Stomach (tissue), 9 donors: Measurements from ENCODE around the gene RPP14. TPM values are rescaled to one million over a fixed set of nuclear protein-coding genes. Genes with fewer than 3 reads are reported as not detected.

Source experiments
- DNase-seq, 2 donors: peaks; one replicate each; pipeline versions ENCODE4 v3.0.0 to v3.0.0-alpha.2; 2013 to 2019
- H3K27ac ChIP-seq, 5 donors: fragments of 200-600 bp in 4 of 5; sonication (generic) in 4 of 5; one replicate each; pipeline ENCODE4 v1.5.1; 2013 to 2019; ENCODE audit warnings: mild to moderate bottlenecking in 1 of 5, moderate library complexity in 1 of 5
- H3K27me3 ChIP-seq, 3 donors: fragments of 200-600 bp; sonication (generic); one replicate each; pipeline ENCODE4 v1.5.1; 2017 to 2019; ENCODE audit warnings: mixed run types in 1 of 3
- H3K36me3 ChIP-seq, 4 donors: fragments of 200-600 bp; sonication (generic); 1 replicate in 3 of 4; 2 replicates in 1 of 4; pipeline ENCODE4 v1.5.1; 2016 to 2019
- H3K4me1 ChIP-seq, 4 donors: fragments of 200-600 bp; sonication (generic); one replicate each; pipeline ENCODE4 v1.5.1; 2016 to 2019
- H3K4me3 ChIP-seq, 4 donors: fragments of 200-600 bp; sonication (generic) in 3 of 4; one replicate each; pipeline ENCODE4 v1.5.1; 2016 to 2019; ENCODE audit warnings: mild to moderate bottlenecking in 1 of 4
- H3K9me3 ChIP-seq, 4 donors: fragments of 200-600 bp; sonication (generic); one replicate each; pipeline ENCODE4 v1.5.1; 2016 to 2019
- EP300 ChIP-seq: sonication (generic); formaldehyde crosslinking; IDR thresholded peaks from one replicate; pipeline ENCODE4 v1.6.1; 2017; ENCODE audit warnings: antibody characterized with exemption
- POLR2A ChIP-seq, 4 donors: fragments of 450-650 bp; IDR thresholded peaks; one replicate each; pipeline ENCODE4 v1.6.1; 2016; ENCODE audit warnings: antibody characterized with exemption in 4 of 4, control low read depth in 2 of 4, mild to moderate bottlenecking in 1 of 4, moderate library complexity in 1 of 4
- POLR2AphosphoS5 ChIP-seq, 3 donors: sonication (generic); formaldehyde crosslinking; IDR thresholded peaks; one replicate each; pipeline ENCODE4 v1.6.1; 2016; ENCODE audit warnings: antibody characterized with exemption in 3 of 3
- WGBS, 5 donors: extraction: QIAGEN DNeasy Blood & Tissue Kit in 3 of 5; methylation state at CpG; one replicate each; pipeline versions ENCODE4 v1.1.5 to v1.1.7; 2013 to 2018; 5-methylcytosine and 5-hydroxymethylcytosine counted together
- intact Hi-C: fragments of 100-400 bp; cut with DNase I; formaldehyde crosslinking; loops from one replicate; pipeline ENCODE4 v1.15.1; 2023; ENCODE audit warnings: low total_unique reads
- polyA plus RNA-seq, 3 donors: library from polyadenylated mRNA; stranded (reverse); fragments of 200-250 nt; gene quantifications; one replicate each; pipeline ENCODE4 v1.2.3, GENCODE V29; 2013
- total RNA-seq, 5 donors: library from RNA; depleted of rRNA; stranded (reverse); fragments of >200 nt; gene quantifications; one replicate each; pipeline versions ENCODE4 v1.1.0 to v1.2.3, GENCODE V29; 2014 to 2016
- TF ChIP-seq, protein P1 (sequence below), 7 experiments: fragments of 450-650 bp in 4 of 7; fragments of 200-600 bp in 3 of 7; sonication (generic) in 3 of 7; IDR thresholded peaks; one replicate each; pipeline ENCODE4 v1.5.1; 2016 to 2019; ENCODE audit warnings: antibody characterized with exemption in 7 of 7, control low read depth in 2 of 7, mild to moderate bottlenecking in 1 of 7
- donor health status: healthy with polysubstance abuse.
- donor health status: Bipolar disorder and iron deficiency.
- donor health status: healthy.

Gene RPP14
- total and polyA plus RNA-seq, 8 donors = 4.1 to 23.5 (median 9.9) TPM

DNA sequence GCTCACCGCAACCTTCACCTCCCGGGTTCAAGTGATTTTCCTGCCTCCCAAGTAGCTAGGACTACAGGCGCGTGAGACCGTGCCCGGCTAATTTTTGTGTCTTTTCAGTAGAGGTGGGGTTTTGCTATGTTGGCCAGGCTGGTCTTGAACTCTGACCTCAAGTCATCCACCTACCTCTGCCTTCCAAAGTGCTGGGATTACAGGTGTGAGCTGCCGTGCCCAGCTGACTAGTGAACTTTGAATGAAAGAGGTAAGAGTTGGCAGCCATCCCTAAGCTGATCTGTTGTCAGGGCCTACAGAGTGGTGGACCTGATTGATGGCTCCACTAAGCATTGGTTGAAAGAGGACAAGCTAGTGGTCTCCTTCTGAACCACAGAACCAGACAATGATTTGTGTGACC, 41.9 kb downstream of the RPP14 start:
- Histone ChIP-seq H3K27me3 (no peaks in the 10 kb centered on the region), H3K27ac (no peak overlapping the region), H3K4me3 (no peak overlapping the region), H3K9me3 (no peaks in the 10 kb centered on the region), H3K4me1 (peaks cover 0 to 55% (median 10%) of the 10 kb centered on the region in 4 donors), H3K36me3 (peaks cover 0 to 7% (median 2%) of the 10 kb centered on the region in 4 donors)
- 90 to 94% (median 91%) methylated on average over 7 of the region's 7 CpGs for WGBS, 5 donors
- TF ChIP-seq POLR2AphosphoS5 (IDR thresholded peaks at IDR 0.05) = no peak
- TF ChIP-seq EP300 = no peak
- no peak for TF ChIP-seq POLR2A (IDR thresholded peaks at IDR 0.05)
- TF ChIP-seq, protein P1, sequence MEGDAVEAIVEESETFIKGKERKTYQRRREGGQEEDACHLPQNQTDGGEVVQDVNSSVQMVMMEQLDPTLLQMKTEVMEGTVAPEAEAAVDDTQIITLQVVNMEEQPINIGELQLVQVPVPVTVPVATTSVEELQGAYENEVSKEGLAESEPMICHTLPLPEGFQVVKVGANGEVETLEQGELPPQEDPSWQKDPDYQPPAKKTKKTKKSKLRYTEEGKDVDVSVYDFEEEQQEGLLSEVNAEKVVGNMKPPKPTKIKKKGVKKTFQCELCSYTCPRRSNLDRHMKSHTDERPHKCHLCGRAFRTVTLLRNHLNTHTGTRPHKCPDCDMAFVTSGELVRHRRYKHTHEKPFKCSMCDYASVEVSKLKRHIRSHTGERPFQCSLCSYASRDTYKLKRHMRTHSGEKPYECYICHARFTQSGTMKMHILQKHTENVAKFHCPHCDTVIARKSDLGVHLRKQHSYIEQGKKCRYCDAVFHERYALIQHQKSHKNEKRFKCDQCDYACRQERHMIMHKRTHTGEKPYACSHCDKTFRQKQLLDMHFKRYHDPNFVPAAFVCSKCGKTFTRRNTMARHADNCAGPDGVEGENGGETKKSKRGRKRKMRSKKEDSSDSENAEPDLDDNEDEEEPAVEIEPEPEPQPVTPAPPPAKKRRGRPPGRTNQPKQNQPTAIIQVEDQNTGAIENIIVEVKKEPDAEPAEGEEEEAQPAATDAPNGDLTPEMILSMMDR (IDR thresholded peaks at IDR 0.05) = no peak
- intact Hi-C loops = no loop called here
- no peak for DNase-seq

DNA sequence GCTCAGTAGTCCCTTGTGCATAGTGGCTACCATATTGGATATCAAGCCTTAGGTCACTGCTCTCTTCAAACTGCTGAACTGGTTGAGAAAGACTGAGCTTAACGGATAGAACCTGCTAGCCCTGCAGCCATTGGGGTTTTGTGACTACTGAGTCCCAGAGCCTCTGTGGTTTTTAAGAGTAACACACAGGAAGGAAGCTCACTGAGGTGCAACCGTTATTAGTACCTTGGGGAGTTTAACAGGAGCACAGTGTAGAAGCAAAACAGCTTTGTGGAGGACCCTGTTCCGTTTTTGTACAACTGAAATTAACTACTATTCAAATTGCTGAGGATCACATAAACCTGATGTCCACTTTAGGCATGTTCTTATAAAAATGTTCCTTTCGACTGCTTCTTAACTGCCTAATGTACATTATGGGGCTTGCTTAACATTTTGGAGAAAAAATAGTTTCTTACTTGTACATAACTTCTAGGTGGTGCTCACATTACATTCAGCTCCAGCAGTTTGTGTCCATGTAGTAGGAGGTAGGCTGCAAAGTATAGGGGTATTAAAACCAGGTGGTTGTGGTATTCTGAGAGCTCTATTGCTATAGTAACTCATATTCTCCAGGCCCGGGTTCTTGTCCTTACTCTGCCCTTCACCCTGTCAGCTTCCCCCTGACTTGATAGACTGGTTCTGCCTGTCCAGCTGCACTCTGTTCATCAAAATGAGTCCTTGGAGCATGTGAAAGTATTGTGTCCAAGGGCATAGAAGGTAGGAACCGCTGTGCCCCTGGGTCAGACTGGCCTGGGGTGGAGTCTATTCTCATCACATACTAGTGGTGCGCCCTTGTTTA, 44.0 kb downstream of the RPP14 start:
- Histone ChIP-seq H3K36me3 (no peaks in the 10 kb centered on the region), H3K4me1 (peaks cover 0 to 48% (median 19%) of the 10 kb centered on the region in 4 donors), H3K27ac (peak overlapping the region in 2 of 5 donors; percentile 6 to 39), H3K27me3 (no peaks in the 10 kb centered on the region), H3K4me3 (no peak overlapping the region), H3K9me3 (no peaks in the 10 kb centered on the region)
- 67 to 83% (median 71%) methylated on average over 7 of the region's 7 CpGs for WGBS, 5 donors
- intact Hi-C loops = no loop called here
- TF ChIP-seq EP300 = no peak
- peak in 1 of 3 donors; percentile 26 for TF ChIP-seq POLR2AphosphoS5 (IDR thresholded peaks at IDR 0.05)
- peak; percentile 51 to 72 for DNase-seq

DNA sequence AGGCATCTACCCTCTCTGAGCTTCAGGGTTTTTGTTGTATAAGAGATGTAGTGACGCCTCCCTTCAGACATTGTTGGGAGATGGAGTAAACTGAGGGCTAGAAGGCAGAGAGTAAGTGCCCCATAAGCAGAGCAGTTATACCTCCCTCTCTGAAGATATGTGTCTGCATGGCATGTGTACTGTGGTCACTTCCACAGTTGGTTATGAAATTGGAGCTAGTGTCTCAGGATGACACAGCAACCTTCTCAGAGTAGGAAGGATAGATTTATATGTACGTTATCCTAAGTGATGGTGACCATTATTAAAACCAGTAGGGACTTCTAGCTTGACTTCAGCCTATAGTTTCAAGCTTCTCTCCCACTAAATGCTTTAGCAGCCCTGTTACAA, 44.6 kb downstream of the RPP14 start:
- TF ChIP-seq EP300 = no peak
- TF ChIP-seq POLR2AphosphoS5 (IDR thresholded peaks at IDR 0.05) = no peak
- TF ChIP-seq POLR2A (IDR thresholded peaks at IDR 0.05) = no peak
- TF ChIP-seq, protein P1 (IDR thresholded peaks at IDR 0.05) = no peak
- H3K27ac ChIP-seq = peak overlapping the region in 1 of 5 donors; percentile 39
- intact Hi-C loops = no loop called here

DNA sequence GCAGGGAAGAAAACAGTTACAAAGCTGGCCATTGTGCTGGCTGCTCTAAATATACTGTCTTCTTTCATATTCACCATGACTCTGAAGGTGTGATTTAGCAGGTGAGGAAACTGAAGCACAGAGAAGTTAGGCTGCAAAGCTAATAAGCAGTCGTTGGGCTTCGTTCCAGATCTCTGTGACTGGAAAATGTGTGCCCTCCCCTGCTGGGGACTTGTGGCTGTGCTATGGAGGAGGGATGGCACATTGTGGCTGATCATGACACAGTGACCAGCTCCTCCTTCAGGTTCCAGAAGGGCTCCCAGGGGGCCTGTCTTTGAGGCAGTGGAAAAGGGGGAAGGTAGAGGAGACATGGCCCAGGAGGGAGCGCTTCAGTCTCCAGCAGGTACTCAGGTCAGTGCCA, 45.9 kb downstream of the RPP14 start:
- WGBS, 5 donors = 80 to 94% (median 85%) methylated on average over 3 of the region's 3 CpGs
- Histone ChIP-seq H3K36me3 (no peaks in the 10 kb centered on the region), H3K9me3 (no peaks in the 10 kb centered on the region), H3K4me1 (peaks cover 9 to 57% (median 30%) of the 10 kb centered on the region in 4 donors), H3K27me3 (no peaks in the 10 kb centered on the region), H3K27ac (no peak overlapping the region), H3K4me3 (no peak overlapping the region)
- intact Hi-C loops = no loop called here
- DNase-seq = no peak
- TF ChIP-seq POLR2AphosphoS5 (IDR thresholded peaks at IDR 0.05) (no peak), POLR2A (IDR thresholded peaks at IDR 0.05) (no peak), EP300 (no peak)
- TF ChIP-seq, protein P1 (IDR thresholded peaks at IDR 0.05) = no peak

More for the DNA sequence above, 44.6 kb downstream of the RPP14 start:
- 70 to 97% (median 80%) methylated on average over 2 of the region's 2 CpGs for WGBS, 5 donors
- H3K4me3 ChIP-seq = no peak overlapping the region
- H3K4me1 ChIP-seq = peaks cover 2 to 50% (median 23%) of the 10 kb centered on the region in 4 donors
- H3K36me3 ChIP-seq = no peaks in the 10 kb centered on the region
- DNase-seq = no peak
- H3K9me3 ChIP-seq = no peaks in the 10 kb centered on the region
- H3K27me3 ChIP-seq = no peaks in the 10 kb centered on the region

DNA sequence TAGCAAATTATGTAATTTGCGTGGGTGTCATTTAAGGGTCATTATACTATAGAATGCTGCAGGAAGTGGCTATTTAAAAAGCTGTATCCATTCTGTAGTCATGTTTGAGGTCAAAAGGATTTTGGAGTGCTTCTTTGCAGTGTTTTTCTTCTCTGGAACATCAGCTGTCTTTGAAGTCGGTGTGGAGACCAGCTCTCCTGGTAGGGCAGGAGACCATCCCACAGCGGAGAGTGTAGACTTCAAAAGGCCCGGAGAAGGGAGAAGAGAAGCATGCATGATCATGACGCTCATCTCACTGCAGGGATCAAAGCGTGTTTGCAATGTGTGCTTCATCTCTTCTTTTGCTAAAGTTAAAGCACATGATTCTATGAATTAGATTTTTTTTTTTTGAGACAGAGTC, 46.6 kb downstream of the RPP14 start:
- Histone ChIP-seq H3K36me3 (no peaks in the 10 kb centered on the region), H3K4me1 (peaks cover 9 to 64% (median 28%) of the 10 kb centered on the region in 4 donors), H3K27ac (no peak overlapping the region), H3K4me3 (no peak overlapping the region), H3K27me3 (no peaks in the 10 kb centered on the region), H3K9me3 (no peaks in the 10 kb centered on the region)
- intact Hi-C loops = no loop called here
- no peak for DNase-seq
- 85 to 93% (median 89%) methylated on average over 6 of the region's 6 CpGs for WGBS, 5 donors
- TF ChIP-seq POLR2AphosphoS5 (IDR thresholded peaks at IDR 0.05) (no peak), EP300 (no peak), POLR2A (IDR thresholded peaks at IDR 0.05) (no peak)
- TF ChIP-seq, protein P1 (IDR thresholded peaks at IDR 0.05) = no peak
